Measurements from ENCODE around the gene RARA. TPM values are rescaled to one million over a fixed set of nuclear protein-coding genes. Genes with fewer than 3 reads are reported as not detected.
A peak's percentile ranks its signal among the peaks of the same experiment; 100 is the strongest.

Gene RARA
- total and polyA plus RNA-seq, 8 donors = 6.8 to 19.7 (median 11.6) TPM

- H3K36me3 ChIP-seq = peaks cover 0 to 10% (median 9%) of the 10 kb centered on the region in 3 donors
- intact Hi-C loops (cut with DNase I) = loop anchor here (5.0 kb wide), 3 partner anchors 38 to 138 kb away; no protein-coding TSS in a partner anchor
Observed at GRCh38 chr17:40349895-40350688, 41.1 kb downstream of the RARA start.

GRCh38 chr17:40350689-40351358 lies 41.8 kb downstream of the RARA start:
- intact Hi-C loops (cut with DNase I) = loop anchor here (5.0 kb wide), 2 partner anchors 49 to 139 kb away; no protein-coding TSS in a partner anchor
- Histone ChIP-seq H3K4me1 (peaks cover 18 to 27% (median 22%) of the 10 kb centered on the region in 3 donors), H3K27ac (no peak overlapping the region), H3K9me3 (no peaks in the 10 kb centered on the region), H3K27me3 (no peaks in the 10 kb centered on the region), H3K4me3 (no peak overlapping the region), H3K36me3 (peaks cover 0 to 10% (median 9%) of the 10 kb centered on the region in 3 donors)
- DNase-seq (peak in 1 of 6 donors; percentile 43), FAIRE-seq (no peak), ATAC-seq (no peak)
- TF ChIP-seq CTCF (IDR thresholded peaks at IDR 0.05) = no peak
- 75 to 79% methylated on average over 14 to 17 of the region's 17 CpGs for WGBS, 2 donors

More at GRCh38 chr17:40349895-40350688, 41.1 kb downstream of the RARA start:
- FAIRE-seq (no peak), DNase-seq (peak in 2 of 6 donors; percentile 36 to 60), ATAC-seq (no peak)
- WGBS, 2 donors = 71 to 75% methylated on average over 19 of the region's 19 CpGs
- H3K27me3 ChIP-seq = no peaks in the 10 kb centered on the region
- H3K4me3 ChIP-seq = no peak overlapping the region
- H3K27ac ChIP-seq = no peak overlapping the region
- H3K4me1 ChIP-seq = peaks cover 18 to 34% (median 22%) of the 10 kb centered on the region in 3 donors
- no peaks in the 10 kb centered on the region for H3K9me3 ChIP-seq
- TF ChIP-seq CTCF (IDR thresholded peaks at IDR 0.05) = no peak

- no peak for FAIRE-seq
- H3K9me3 ChIP-seq = no peaks in the 10 kb centered on the region
- H3K27ac ChIP-seq = no peak overlapping the region
- intact Hi-C loops (cut with DNase I) = loop anchor here (5.0 kb wide), 2 partner anchors 49 to 139 kb away; no protein-coding TSS in a partner anchor
- DNase-seq = peak in 2 of 6 donors; percentile 29 to 65
- no peak for ATAC-seq
- no peak overlapping the region for H3K4me3 ChIP-seq
- WGBS, 2 donors = 86 to 87% methylated on average over 26 to 27 of the region's 27 CpGs
- no peaks in the 10 kb centered on the region for H3K27me3 ChIP-seq
- peaks cover 17 to 20% (median 19%) of the 10 kb centered on the region in 3 donors for H3K4me1 ChIP-seq
- TF ChIP-seq CTCF (IDR thresholded peaks at IDR 0.05) = no peak
- H3K36me3 ChIP-seq = peaks cover 0 to 10% (median 9%) of the 10 kb centered on the region in 3 donors
Observed at GRCh38 chr17:40351359-40352236, 42.6 kb downstream of the RARA start.

GRCh38 chr17:40352237-40352778 lies 43.3 kb downstream of the RARA start:
- 82 to 83% methylated on average over 7 of the region's 7 CpGs for WGBS, 2 donors
- H3K4me3 ChIP-seq = no peak overlapping the region
- no peak overlapping the region for H3K27ac ChIP-seq
- DNase-seq = peak in 1 of 6 donors; percentile 39
- TF ChIP-seq CTCF (IDR thresholded peaks at IDR 0.05) = no peak
- intact Hi-C loops (cut with DNase I) = loop anchor here (5.0 kb wide), 2 partner anchors 50 to 140 kb away; no protein-coding TSS in a partner anchor
- H3K9me3 ChIP-seq = no peaks in the 10 kb centered on the region
- FAIRE-seq = no peak
- H3K27me3 ChIP-seq = no peaks in the 10 kb centered on the region
- ATAC-seq = no peak
- peaks cover 10 to 14% (median 14%) of the 10 kb centered on the region in 3 donors for H3K4me1 ChIP-seq
- H3K36me3 ChIP-seq = peaks cover 0 to 10% (median 9%) of the 10 kb centered on the region in 3 donors

Measured in pancreas (tissue), 10 donors.